Ishikawa (cell line): ENCODE results near the gene ZBTB12.

Experiments
- EGR1 ChIP-seq: IDR thresholded peaks from 2 replicates; pipeline ENCODE4 v1.6.1; 2012
- EP300 ChIP-seq: IDR thresholded peaks from 2 replicates; pipeline ENCODE4 v1.6.1; 2012; ENCODE audit warnings: borderline replicate concordance
- NFIC ChIP-seq: IDR thresholded peaks from 2 replicates; pipeline ENCODE4 v1.6.1; 2012
- TAF1 ChIP-seq: IDR thresholded peaks from 2 replicates; pipeline ENCODE4 v1.6.1; 2012; ENCODE audit warnings: low read depth, mild to moderate bottlenecking
- TEAD4 ChIP-seq: IDR thresholded peaks from 2 replicates; pipeline ENCODE4 v1.6.1; 2012
- YY1 ChIP-seq: IDR thresholded peaks from 2 replicates; pipeline ENCODE4 v1.6.1; 2012; ENCODE audit warnings: low read depth

DNA sequence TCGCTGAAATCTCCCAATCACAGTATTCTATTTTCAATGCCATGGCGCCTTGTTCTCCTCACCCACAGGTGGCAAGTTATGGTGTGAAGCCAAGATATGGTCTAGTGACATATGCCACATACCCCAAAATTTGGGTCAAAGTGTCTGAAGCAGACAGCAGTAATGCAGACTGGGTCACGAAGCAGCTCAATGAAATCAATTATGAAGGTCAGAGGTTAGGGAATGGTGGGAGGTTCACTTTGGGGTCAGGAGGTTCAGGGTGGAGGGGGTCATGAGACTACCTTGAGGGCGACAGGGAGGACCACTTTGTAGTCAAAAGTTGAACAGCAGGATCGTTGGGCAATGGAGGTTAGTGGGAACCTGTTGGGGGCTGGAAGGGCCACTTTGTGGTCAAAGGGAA lies 46.4 kb upstream of the ZBTB12 start:
- TF ChIP-seq NFIC (no peak), YY1 (no peak), EGR1 (no peak), TEAD4 (no peak), TAF1 (no peak), EP300 (no peak)
